ENCODE measurements around the gene SEPTIN5. TPM values are rescaled to one million over a fixed set of nuclear protein-coding genes. Genes with fewer than 3 reads are reported as not detected.
A peak's percentile ranks its signal among the peaks of the same experiment; 100 is the strongest.
"Not testable (repeated sequence)": the region's sequence is repeated elsewhere in the genome, so short reads cannot be mapped to it uniquely, and the experiment has no call there.

Gene SEPTIN5
- total RNA-seq, 2 experiments from 2014 or later: not detected

GRCh38 chr22:19723232-19723982 lies 9.1 kb downstream of the SEPTIN5 start, which contains the start of gene GP1BB:
TSS of gene GP1BB (plus strand) at chr22:19723539. CDS start at chr22:19723570, 31 bp downstream.
- H3K4me2 ChIP-seq (ENCODE audit: low read length): no peak within 1 kb of the TSS
- H4K20me1 ChIP-seq (ENCODE audit: insufficient read depth, low read length): no peaks in the 10 kb centered on the region
- CTCF ChIA-PET (ENCODE audit: unreplicated experiment): no interaction called here
- H3K9me2 ChIP-seq (ENCODE audit: insufficient read depth, low read length): no peaks in the 10 kb centered on the region
- no peaks in the 10 kb centered on the region for H3K9me3 ChIP-seq (ENCODE audit: low read length)
- H3K4me3 ChIP-seq (ENCODE audit: low read depth, low read length, poor library complexity, severe bottlenecking): no peak within 1 kb of the TSS
- H3K36me3 ChIP-seq (ENCODE audit: insufficient read depth, low read length): no peaks in the 10 kb centered on the region
- H3K27ac ChIP-seq (ENCODE audit: low read depth, low read length, poor library complexity, severe bottlenecking): no peak within 1 kb of the TSS
- DNase-seq (ENCODE audit: low spot score): no peak
- no peak for TF ChIP-seq EZH2phosphoT487 (IDR thresholded peaks at IDR 0.05; ENCODE audit: borderline replicate concordance, low read depth, low read length)
- BruUV-seq (replicated peaks): no TSS peak
- no peak within 1 kb of the TSS for H2AFZ ChIP-seq (ENCODE audit: low read length)
- intact Hi-C loops (cut with micrococcal nuclease; ENCODE audit: unreplicated experiment): no loop called here
- no peaks in the 10 kb centered on the region for H3K79me2 ChIP-seq (ENCODE audit: insufficient read depth, low read depth, low read length)
- POLR2A ChIA-PET: no interaction called here
- no peaks in the 10 kb centered on the region for H3K4me1 ChIP-seq (ENCODE audit: insufficient read depth, low read length, poor library complexity, severe bottlenecking)

GRCh38 chr22:19723983-19724827 lies 9.9 kb downstream of the SEPTIN5 start:
- Histone ChIP-seq H3K4me2 (ENCODE audit: low read length) (no peak overlapping the region), H3K9me2 (ENCODE audit: insufficient read depth, low read length) (no peaks in the 10 kb centered on the region), H3K9me3 (ENCODE audit: low read length) (no peaks in the 10 kb centered on the region), H3K36me3 (ENCODE audit: insufficient read depth, low read length) (no peaks in the 10 kb centered on the region), H2AFZ (ENCODE audit: low read length) (no peak overlapping the region), H3K4me3 (ENCODE audit: low read depth, low read length, poor library complexity, severe bottlenecking) (no peak overlapping the region), H3K4me1 (ENCODE audit: insufficient read depth, low read length, poor library complexity, severe bottlenecking) (no peaks in the 10 kb centered on the region), H4K20me1 (ENCODE audit: insufficient read depth, low read length) (no peaks in the 10 kb centered on the region), H3K27ac (ENCODE audit: low read depth, low read length, poor library complexity, severe bottlenecking) (no peak overlapping the region), H3K79me2 (ENCODE audit: insufficient read depth, low read depth, low read length) (no peaks in the 10 kb centered on the region)
- ChIA-PET POLR2A (no interaction called here), CTCF (ENCODE audit: unreplicated experiment) (no interaction called here)
- BruUV-seq (replicated peaks): no TSS peak
- DNase-seq (ENCODE audit: low spot score): peak; percentile 28
- TF ChIP-seq EZH2phosphoT487 (IDR thresholded peaks at IDR 0.05; ENCODE audit: borderline replicate concordance, low read depth, low read length) (no peak), CTCF (conservative IDR thresholded peaks at IDR 0.05; ENCODE audit: low read length) (0 out of 2 replicates have a peak, but pooled peaks have one; percentile 28)
- intact Hi-C loops (cut with micrococcal nuclease; ENCODE audit: unreplicated experiment): no loop called here

GRCh38 chr22:19724927-19725661 lies 10.8 kb downstream of the SEPTIN5 start:
- intact Hi-C loops (cut with micrococcal nuclease; ENCODE audit: unreplicated experiment): no loop called here
- no peak for TF ChIP-seq CTCF (conservative IDR thresholded peaks at IDR 0.05; ENCODE audit: low read length)
- H3K4me1 ChIP-seq (ENCODE audit: insufficient read depth, low read length, poor library complexity, severe bottlenecking): no peaks in the 10 kb centered on the region
- BruUV-seq (replicated peaks): no TSS peak
- no peaks in the 10 kb centered on the region for H3K36me3 ChIP-seq (ENCODE audit: insufficient read depth, low read length)
- H3K27ac ChIP-seq (ENCODE audit: low read depth, low read length, poor library complexity, severe bottlenecking): no peak overlapping the region
- H3K79me2 ChIP-seq (ENCODE audit: insufficient read depth, low read depth, low read length): no peaks in the 10 kb centered on the region
- H3K9me2 ChIP-seq (ENCODE audit: insufficient read depth, low read length): no peaks in the 10 kb centered on the region
- ChIA-PET POLR2A (no interaction called here), CTCF (ENCODE audit: unreplicated experiment) (no interaction called here)
- H3K4me3 ChIP-seq (ENCODE audit: low read depth, low read length, poor library complexity, severe bottlenecking): no peak overlapping the region
- H3K9me3 ChIP-seq (ENCODE audit: low read length): no peaks in the 10 kb centered on the region
- no peak for DNase-seq (ENCODE audit: low spot score)
- no peak overlapping the region for H3K4me2 ChIP-seq (ENCODE audit: low read length)
- H2AFZ ChIP-seq (ENCODE audit: low read length): no peak overlapping the region
- H4K20me1 ChIP-seq (ENCODE audit: insufficient read depth, low read length): no peaks in the 10 kb centered on the region

GRCh38 chr22:19726064-19726788 lies 11.9 kb downstream of the SEPTIN5 start:
- BruUV-seq (replicated peaks); DNase-seq (ENCODE audit: low spot score); H3K36me3 ChIP-seq (ENCODE audit: insufficient read depth, low read length); H2AFZ ChIP-seq (ENCODE audit: low read length); H3K79me2 ChIP-seq (ENCODE audit: insufficient read depth, low read depth, low read length); H3K4me3 ChIP-seq (ENCODE audit: low read depth, low read length, poor library complexity, severe bottlenecking); H3K4me2 ChIP-seq (ENCODE audit: low read length); H3K4me1 ChIP-seq (ENCODE audit: insufficient read depth, low read length, poor library complexity, severe bottlenecking); H4K20me1 ChIP-seq (ENCODE audit: insufficient read depth, low read length); POLR2A ChIA-PET; CTCF ChIA-PET (ENCODE audit: unreplicated experiment); H3K9me3 ChIP-seq (ENCODE audit: low read length); intact Hi-C loops (cut with micrococcal nuclease; ENCODE audit: unreplicated experiment); H3K9me2 ChIP-seq (ENCODE audit: insufficient read depth, low read length); H3K27ac ChIP-seq (ENCODE audit: low read depth, low read length, poor library complexity, severe bottlenecking): not testable (repeated sequence)
